Measurements from ENCODE around the gene EGLN2.
"Not testable (repeated sequence)": the region's sequence is repeated elsewhere in the genome, so short reads cannot be mapped to it uniquely, and the experiment has no call there.

Gene EGLN2

DNA sequence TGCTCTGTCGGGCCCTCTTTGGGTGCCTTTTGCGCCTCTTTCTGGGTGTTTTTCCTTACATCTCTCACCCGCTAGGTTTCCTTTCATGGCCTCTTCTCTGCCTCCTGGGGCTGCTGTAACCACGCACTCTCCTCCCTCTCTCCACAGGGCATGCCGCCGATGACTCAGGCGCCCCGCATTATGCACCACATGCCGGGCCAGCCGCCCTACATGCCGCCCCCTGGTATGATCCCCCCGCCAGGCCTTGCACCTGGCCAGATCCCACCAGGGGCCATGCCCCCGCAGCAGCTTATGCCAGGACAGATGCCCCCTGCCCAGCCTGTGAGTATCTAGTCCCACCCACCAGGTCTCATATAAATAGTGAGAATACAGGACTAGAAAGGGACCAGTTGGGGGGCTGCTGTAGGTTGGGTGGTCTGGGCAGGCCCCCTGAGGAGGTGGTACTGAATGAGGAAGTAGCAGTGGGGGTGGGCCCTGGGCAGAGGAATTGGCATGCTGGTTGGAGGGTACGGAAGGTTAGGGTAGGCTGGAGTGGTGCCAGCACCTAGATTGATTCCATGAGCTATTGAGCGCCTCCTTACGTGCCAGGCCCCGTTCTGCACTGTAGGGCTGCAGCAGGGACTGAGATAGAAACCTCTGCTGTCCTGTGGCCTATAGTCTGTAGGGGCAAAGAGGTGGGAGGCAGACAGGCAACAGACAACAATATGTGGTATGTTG, 36.1 kb upstream of the EGLN2 start:
- no peaks in the 10 kb centered on the region for H3K4me1 ChIP-seq (ENCODE audit: control insufficient read depth, low read depth, low read length)
- H3K36me3 ChIP-seq (ENCODE audit: control insufficient read depth, low read depth, low read length): peaks cover 84% of the 10 kb centered on the region
- H3K27ac ChIP-seq (ENCODE audit: low read length): no peak overlapping the region
- H3K27me3 ChIP-seq (ENCODE audit: control insufficient read depth, insufficient read depth, low read length): no peaks in the 10 kb centered on the region
- H3K4me3 ChIP-seq (ENCODE audit: low read length): no peak overlapping the region
- H3K9ac ChIP-seq (ENCODE audit: low read length): no peak overlapping the region
- H3K9me3 ChIP-seq (ENCODE audit: control insufficient read depth, low read depth, low read length): no peaks in the 10 kb centered on the region

DNA sequence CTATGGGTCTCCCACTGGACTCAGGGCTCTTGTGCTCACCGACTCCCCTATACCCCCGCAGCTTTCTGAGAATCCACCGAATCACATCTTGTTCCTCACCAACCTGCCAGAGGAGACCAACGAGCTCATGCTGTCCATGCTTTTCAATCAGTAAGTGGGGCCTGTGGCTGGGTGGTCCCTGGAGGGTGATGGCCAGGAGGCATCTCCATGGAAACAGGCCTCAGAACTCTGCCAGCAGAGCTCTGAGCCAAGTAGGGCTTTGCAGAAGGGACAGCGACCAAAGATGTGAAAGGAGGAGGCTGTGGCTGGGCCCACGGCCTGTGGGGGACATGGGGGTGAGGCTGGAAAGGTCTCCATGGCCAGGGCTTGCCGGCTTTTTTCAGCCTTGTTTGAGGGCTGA, 35.5 kb upstream of the EGLN2 start:
- Histone ChIP-seq H3K27ac (ENCODE audit: low read length) (no peak overlapping the region), H3K4me3 (ENCODE audit: low read length) (no peak overlapping the region), H3K27me3 (ENCODE audit: control insufficient read depth, insufficient read depth, low read length) (no peaks in the 10 kb centered on the region), H3K9ac (ENCODE audit: low read length) (no peak overlapping the region), H3K9me3 (ENCODE audit: control insufficient read depth, low read depth, low read length) (no peaks in the 10 kb centered on the region), H3K4me1 (ENCODE audit: control insufficient read depth, low read depth, low read length) (no peaks in the 10 kb centered on the region), H3K36me3 (ENCODE audit: control insufficient read depth, low read depth, low read length) (peaks cover 78% of the 10 kb centered on the region)

- H3K27ac ChIP-seq (ENCODE audit: low read length): no peak overlapping the region
- no peaks in the 10 kb centered on the region for H3K4me1 ChIP-seq (ENCODE audit: control insufficient read depth, low read depth, low read length)
- no peak overlapping the region for H3K4me3 ChIP-seq (ENCODE audit: low read length)
- no peaks in the 10 kb centered on the region for H3K9me3 ChIP-seq (ENCODE audit: control insufficient read depth, low read depth, low read length)
- H3K27me3 ChIP-seq (ENCODE audit: control insufficient read depth, insufficient read depth, low read length): no peaks in the 10 kb centered on the region
- peaks cover 74% of the 10 kb centered on the region for H3K36me3 ChIP-seq (ENCODE audit: control insufficient read depth, low read depth, low read length)
- no peak overlapping the region for H3K9ac ChIP-seq (ENCODE audit: low read length)
Measured at GRCh38 chr19:40763963-40764362, 35.0 kb upstream of the EGLN2 start.

GRCh38 chr19:40766385-40766784, 32.6 kb upstream of the EGLN2 start:
- H3K9ac ChIP-seq (ENCODE audit: low read length); H3K4me3 ChIP-seq (ENCODE audit: low read length); H3K27me3 ChIP-seq (ENCODE audit: control insufficient read depth, insufficient read depth, low read length); H3K9me3 ChIP-seq (ENCODE audit: control insufficient read depth, low read depth, low read length); H3K4me1 ChIP-seq (ENCODE audit: control insufficient read depth, low read depth, low read length); H3K27ac ChIP-seq (ENCODE audit: low read length): not testable (repeated sequence)
- H3K36me3 ChIP-seq (ENCODE audit: control insufficient read depth, low read depth, low read length): peaks cover 49% of the 10 kb centered on the region

GRCh38 chr19:40768869-40769268, 30.1 kb upstream of the EGLN2 start:
- no peaks in the 10 kb centered on the region for H3K4me1 ChIP-seq (ENCODE audit: control insufficient read depth, low read depth, low read length)
- H3K9ac ChIP-seq (ENCODE audit: low read length): no peak overlapping the region
- H3K27ac ChIP-seq (ENCODE audit: low read length): no peak overlapping the region
- H3K36me3 ChIP-seq (ENCODE audit: control insufficient read depth, low read depth, low read length): peaks cover 24% of the 10 kb centered on the region
- H3K9me3 ChIP-seq (ENCODE audit: control insufficient read depth, low read depth, low read length): no peaks in the 10 kb centered on the region
- no peaks in the 10 kb centered on the region for H3K27me3 ChIP-seq (ENCODE audit: control insufficient read depth, insufficient read depth, low read length)
- H3K4me3 ChIP-seq (ENCODE audit: low read length): no peak overlapping the region

DNA sequence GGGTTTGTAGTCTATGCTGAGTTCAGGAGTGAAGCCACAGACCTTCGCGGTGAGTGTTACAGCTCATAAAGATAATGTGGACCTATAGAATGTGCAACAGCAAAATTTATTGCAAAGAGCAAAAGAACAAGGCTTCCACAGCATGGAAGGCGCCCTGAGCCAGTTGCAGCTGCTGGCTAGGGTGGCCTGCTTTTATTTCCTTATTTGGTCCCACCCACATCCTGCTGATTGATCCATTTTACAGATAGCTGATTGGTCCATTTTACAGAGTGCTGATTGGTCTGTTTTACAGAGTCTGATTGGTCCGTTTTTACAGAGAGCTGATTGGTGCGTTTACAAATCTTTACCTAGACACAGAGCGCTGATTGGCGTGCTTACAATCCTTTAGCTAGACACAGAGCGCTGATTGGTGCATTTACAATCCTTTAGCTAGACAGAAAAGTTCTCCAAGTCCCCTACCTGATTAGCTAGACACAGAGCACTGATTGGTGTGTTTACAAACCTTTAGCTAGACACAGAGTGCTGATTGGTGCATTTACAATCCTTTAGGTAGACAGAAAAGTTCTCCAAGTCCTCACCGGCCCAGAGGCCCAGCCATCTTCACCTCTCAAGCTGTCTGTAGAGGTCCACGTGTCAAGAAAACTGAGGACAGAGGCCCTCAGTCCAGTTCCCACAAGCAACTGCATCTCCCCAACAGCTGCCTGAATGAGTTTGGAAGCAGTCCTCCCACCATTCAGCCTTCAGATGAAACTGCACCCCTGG, 27.7 kb upstream of the EGLN2 start:
- H3K27me3 ChIP-seq (ENCODE audit: control insufficient read depth, insufficient read depth, low read length): not testable (repeated sequence)

DNA sequence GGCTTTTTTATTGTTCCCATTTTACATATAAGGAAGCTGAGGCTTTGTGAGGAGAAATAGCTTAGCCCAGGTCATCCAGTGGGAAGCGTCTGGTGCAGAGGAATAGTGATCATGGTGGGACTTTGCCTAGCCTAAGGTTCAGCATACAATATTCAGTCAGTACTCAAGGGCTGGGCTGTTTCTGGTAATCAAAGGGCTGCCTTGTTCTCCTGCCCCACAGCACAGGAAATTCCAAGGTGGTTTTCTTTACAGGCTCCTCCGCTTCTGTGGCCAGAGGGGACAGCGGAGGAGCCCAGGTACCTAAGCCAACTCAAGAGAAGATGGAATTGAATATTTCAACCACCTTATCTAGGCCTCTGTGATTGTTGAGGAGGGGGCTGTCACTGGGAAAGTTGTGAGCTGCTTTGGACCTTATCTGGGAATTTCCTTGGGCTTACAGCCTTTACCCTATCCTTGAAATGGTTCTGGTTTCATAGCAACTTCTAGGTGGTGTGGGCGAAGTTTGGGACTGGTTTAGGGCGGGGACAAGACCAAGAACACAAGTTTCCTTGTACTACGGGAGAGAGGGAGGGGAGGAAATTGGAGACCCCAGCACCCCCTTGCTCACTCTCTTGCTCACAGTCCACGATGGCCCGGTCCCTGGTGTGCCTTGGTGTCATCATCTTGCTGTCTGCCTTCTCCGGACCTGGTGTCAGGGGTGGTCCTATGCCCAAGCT, 23.9 kb upstream of the EGLN2 start, which contains the start of gene MIA:
MIA (plus strand) TSS at position 606 of the 716 bp plus-strand sequence; CDS start at position 628, 22 bp downstream.
- Histone ChIP-seq H3K27me3 (ENCODE audit: control insufficient read depth, insufficient read depth, low read length) (no peaks in the 10 kb centered on the region), H3K36me3 (ENCODE audit: control insufficient read depth, low read depth, low read length) (no peaks in the 10 kb centered on the region), H3K27ac (ENCODE audit: low read length) (no peak within 1 kb of the TSS), H3K9me3 (ENCODE audit: control insufficient read depth, low read depth, low read length) (no peaks in the 10 kb centered on the region), H3K4me3 (ENCODE audit: low read length) (no peak within 1 kb of the TSS), H3K4me1 (ENCODE audit: control insufficient read depth, low read depth, low read length) (peaks cover 7% of the 10 kb centered on the region), H3K9ac (ENCODE audit: low read length) (no peak within 1 kb of the TSS)

More for the DNA sequence above, 27.7 kb upstream of the EGLN2 start:
- H3K4me3 ChIP-seq (ENCODE audit: low read length); H3K36me3 ChIP-seq (ENCODE audit: control insufficient read depth, low read depth, low read length); H3K9me3 ChIP-seq (ENCODE audit: control insufficient read depth, low read depth, low read length); H3K27ac ChIP-seq (ENCODE audit: low read length); H3K4me1 ChIP-seq (ENCODE audit: control insufficient read depth, low read depth, low read length); H3K9ac ChIP-seq (ENCODE audit: low read length): not testable (repeated sequence)

GRCh38 chr19:40775632-40776022, 23.4 kb upstream of the EGLN2 start:
- Histone ChIP-seq H3K9ac (ENCODE audit: low read length) (no peak overlapping the region), H3K9me3 (ENCODE audit: control insufficient read depth, low read depth, low read length) (no peaks in the 10 kb centered on the region), H3K27me3 (ENCODE audit: control insufficient read depth, insufficient read depth, low read length) (no peaks in the 10 kb centered on the region), H3K4me3 (ENCODE audit: low read length) (no peak overlapping the region), H3K36me3 (ENCODE audit: control insufficient read depth, low read depth, low read length) (no peaks in the 10 kb centered on the region), H3K27ac (ENCODE audit: low read length) (no peak overlapping the region), H3K4me1 (ENCODE audit: control insufficient read depth, low read depth, low read length) (peaks cover 7% of the 10 kb centered on the region)

GRCh38 chr19:40776364-40776763, 22.6 kb upstream of the EGLN2 start:
- Histone ChIP-seq H3K9ac (ENCODE audit: low read length) (no peak overlapping the region), H3K4me1 (ENCODE audit: control insufficient read depth, low read depth, low read length) (peaks cover 7% of the 10 kb centered on the region), H3K27ac (ENCODE audit: low read length) (no peak overlapping the region), H3K9me3 (ENCODE audit: control insufficient read depth, low read depth, low read length) (no peaks in the 10 kb centered on the region), H3K36me3 (ENCODE audit: control insufficient read depth, low read depth, low read length) (no peaks in the 10 kb centered on the region), H3K27me3 (ENCODE audit: control insufficient read depth, insufficient read depth, low read length) (no peaks in the 10 kb centered on the region), H3K4me3 (ENCODE audit: low read length) (no peak overlapping the region)

- Histone ChIP-seq H3K4me3 (ENCODE audit: low read length) (peak overlapping the region; percentile 76), H3K9ac (ENCODE audit: low read length) (peak overlapping the region; percentile 88), H3K4me1 (ENCODE audit: control insufficient read depth, low read depth, low read length) (peaks cover 7% of the 10 kb centered on the region), H3K36me3 (ENCODE audit: control insufficient read depth, low read depth, low read length) (no peaks in the 10 kb centered on the region), H3K27me3 (ENCODE audit: control insufficient read depth, insufficient read depth, low read length) (no peaks in the 10 kb centered on the region), H3K9me3 (ENCODE audit: control insufficient read depth, low read depth, low read length) (no peaks in the 10 kb centered on the region), H3K27ac (ENCODE audit: low read length) (peak overlapping the region; percentile 94)
Measured at GRCh38 chr19:40776932-40777644, 21.9 kb upstream of the EGLN2 start.

GRCh38 chr19:40777645-40777936, 21.4 kb upstream of the EGLN2 start:
- Histone ChIP-seq H3K4me1 (ENCODE audit: control insufficient read depth, low read depth, low read length) (peaks cover 7% of the 10 kb centered on the region), H3K27me3 (ENCODE audit: control insufficient read depth, insufficient read depth, low read length) (no peaks in the 10 kb centered on the region), H3K4me3 (ENCODE audit: low read length) (peak overlapping the region; percentile 76), H3K36me3 (ENCODE audit: control insufficient read depth, low read depth, low read length) (no peaks in the 10 kb centered on the region), H3K9ac (ENCODE audit: low read length) (peak overlapping the region; percentile 88), H3K9me3 (ENCODE audit: control insufficient read depth, low read depth, low read length) (no peaks in the 10 kb centered on the region), H3K27ac (ENCODE audit: low read length) (peak overlapping the region; percentile 94)

Data from iPS-18a (cell line).